Central memory CD8-positive, alpha-beta T cell (primary cell): Measurements from ENCODE around the gene GCNT2.
"Not testable (repeated sequence)": the region's sequence is repeated elsewhere in the genome, so short reads cannot be mapped to it uniquely, and the experiment has no call there.

Source experiments
- ATAC-seq: fragments of 150-1000 bp; cut with Tn5 transposase; replicated peaks from 2 replicates; pipeline ENCODE4 v1.10.0; 2022; ENCODE audit warnings: mild to moderate bottlenecking, moderate FRiP score, moderate number of reproducible peaks; ENCODE audit not compliant: poor library complexity, severe bottlenecking; ENCODE audit errors: extremely low read depth
- DNase-seq, 2 donors: peaks; one replicate each; pipeline ENCODE4 v3.0.0; 2021; ENCODE audit warnings: low spot score in 2 of 2
- H3K27ac Mint-ChIP-seq: one replicate; pipeline ENCODE4 v1.8.0; 2022; ENCODE audit warnings: low read depth, mild to moderate bottlenecking, moderate library complexity, mixed read lengths
- H3K27me3 Mint-ChIP-seq: one replicate; pipeline ENCODE4 v1.8.0; 2022; ENCODE audit warnings: mixed read lengths
- H3K36me3 Mint-ChIP-seq: one replicate; pipeline ENCODE4 v1.8.0; 2022; ENCODE audit warnings: mild to moderate bottlenecking, moderate library complexity, mixed read lengths; ENCODE audit not compliant: insufficient read depth
- H3K4me1 Mint-ChIP-seq: one replicate; pipeline ENCODE4 v1.8.0; 2022; ENCODE audit warnings: mixed read lengths
- H3K4me3 Mint-ChIP-seq: one replicate; pipeline ENCODE4 v1.8.0; 2022; ENCODE audit warnings: mild to moderate bottlenecking, moderate library complexity, mixed read lengths
- H3K9me3 Mint-ChIP-seq: one replicate; pipeline ENCODE4 v1.8.0; 2022; ENCODE audit warnings: mixed read lengths

The GCNT2 gene

DNA sequence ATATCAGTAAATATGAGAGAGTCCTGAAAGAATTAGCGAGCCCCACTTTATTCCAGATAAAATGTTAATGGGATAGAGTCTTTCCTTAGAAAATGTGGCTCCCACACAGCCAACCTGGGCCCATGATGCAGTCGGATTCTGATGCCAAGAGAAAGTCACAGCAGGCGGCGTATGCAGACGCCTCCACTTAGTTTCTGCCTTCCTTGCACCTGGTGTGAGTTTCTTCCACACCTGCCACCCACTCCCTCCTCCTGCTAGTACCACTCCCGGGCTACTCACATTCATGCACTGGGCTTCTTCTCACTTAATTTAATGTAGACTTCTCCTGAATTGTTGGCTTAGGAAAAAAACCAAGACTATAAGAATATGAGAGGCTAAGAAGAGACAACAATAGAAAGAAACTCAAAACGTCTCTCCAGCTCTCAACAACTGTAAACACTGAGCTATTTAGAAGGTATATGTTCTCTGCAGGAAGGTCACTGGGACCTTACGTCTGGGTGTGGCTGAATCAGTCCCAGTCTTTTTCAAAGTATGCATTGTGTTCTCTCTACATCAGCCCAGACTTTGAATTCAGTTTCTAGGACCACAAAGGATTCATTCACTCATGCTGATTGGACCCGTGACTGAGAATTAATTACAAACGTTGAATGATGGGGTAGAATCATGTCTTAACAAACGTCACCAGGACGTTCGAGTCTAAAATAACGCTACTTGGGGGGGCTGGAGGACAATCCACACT lies 70.4 kb downstream of the GCNT2 start:
- H3K27me3 Mint-ChIP-seq: no peaks in the 10 kb centered on the region
- no peak overlapping the region for H3K27ac Mint-ChIP-seq
- no peak for DNase-seq
- no peak overlapping the region for H3K4me3 Mint-ChIP-seq
- H3K9me3 Mint-ChIP-seq: no peaks in the 10 kb centered on the region
- no peaks in the 10 kb centered on the region for H3K4me1 Mint-ChIP-seq
- H3K36me3 Mint-ChIP-seq: no peaks in the 10 kb centered on the region
- ATAC-seq: no peak

DNA sequence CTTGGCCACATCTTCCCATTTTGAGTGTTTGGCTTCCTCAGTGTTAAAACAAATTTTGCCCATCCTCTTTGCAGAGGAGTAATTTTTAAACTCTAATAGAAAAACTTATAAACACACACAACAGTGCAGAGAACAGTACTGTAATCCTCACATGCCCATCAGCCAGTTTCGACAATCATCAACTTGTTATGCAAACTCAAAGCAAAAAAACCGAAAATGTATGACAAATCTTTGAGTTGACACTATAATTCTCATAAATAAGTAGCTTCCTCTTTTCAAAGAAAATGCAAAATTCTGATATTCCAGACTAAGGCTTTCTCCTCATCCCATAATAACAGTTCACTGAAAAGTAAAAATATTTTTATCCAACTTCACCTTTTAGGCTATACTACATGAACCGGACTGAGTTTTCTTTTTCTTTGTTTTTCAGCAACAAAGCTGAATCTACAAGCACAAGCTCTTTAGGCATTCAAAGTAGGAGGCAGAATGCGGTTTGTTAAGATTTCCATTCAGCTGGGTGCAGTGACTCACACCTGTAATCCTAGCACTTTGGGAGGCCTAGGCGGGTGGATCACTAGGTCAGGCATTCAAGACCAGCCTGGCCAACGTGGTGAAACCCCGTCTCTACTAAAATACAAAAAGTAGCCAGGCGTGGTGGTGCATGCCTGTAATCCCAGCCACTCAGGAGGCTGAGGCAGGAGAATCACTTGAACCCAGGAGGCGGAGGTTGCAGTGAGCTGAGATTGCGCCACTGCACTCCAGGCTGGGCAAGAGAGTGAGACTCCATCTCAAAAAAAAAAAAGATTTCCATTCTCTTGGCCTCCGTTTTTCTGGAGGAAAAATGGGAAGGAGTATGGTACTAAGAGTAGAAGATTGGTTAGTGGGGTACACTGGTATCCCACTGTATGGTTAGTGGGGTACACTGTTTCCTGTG lies 74.8 kb downstream of the GCNT2 start:
- Mint-ChIP-seq H3K36me3 (no peaks in the 10 kb centered on the region), H3K4me3 (no peak overlapping the region), H3K4me1 (peaks cover 6% of the 10 kb centered on the region), H3K9me3 (no peaks in the 10 kb centered on the region), H3K27me3 (no peaks in the 10 kb centered on the region), H3K27ac (no peak overlapping the region)
- no peak for DNase-seq
- no peak for ATAC-seq

DNA sequence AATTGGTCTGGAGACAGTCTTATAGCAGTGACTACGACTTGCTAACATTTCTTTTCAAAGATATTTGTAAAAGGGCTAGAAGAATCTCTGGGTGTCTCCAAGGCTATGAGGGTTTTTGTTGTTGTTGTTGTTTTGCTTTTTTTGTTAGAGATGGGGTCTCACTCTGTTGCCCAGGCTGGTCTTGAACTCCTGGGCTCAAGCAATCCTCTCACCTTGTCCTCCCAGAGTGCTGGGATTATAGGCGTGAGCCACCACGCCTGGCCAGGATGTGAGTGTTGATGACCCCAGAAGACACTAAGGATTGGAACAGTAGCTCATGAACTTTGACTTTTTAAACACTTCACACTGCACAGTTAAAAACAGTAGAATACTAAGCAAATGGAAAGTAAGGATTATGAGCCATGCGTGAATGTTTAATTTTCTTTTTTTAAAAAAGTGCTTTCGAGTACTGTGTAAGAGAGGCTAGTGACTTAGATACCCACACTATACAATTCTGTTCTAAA lies 76.4 kb downstream of the GCNT2 start:
- H3K36me3 Mint-ChIP-seq: no peaks in the 10 kb centered on the region
- no peak overlapping the region for H3K4me3 Mint-ChIP-seq
- H3K27me3 Mint-ChIP-seq: no peaks in the 10 kb centered on the region
- no peak for DNase-seq
- H3K27ac Mint-ChIP-seq: no peak overlapping the region
- no peak for ATAC-seq
- H3K9me3 Mint-ChIP-seq: no peaks in the 10 kb centered on the region
- H3K4me1 Mint-ChIP-seq: peaks cover 6% of the 10 kb centered on the region

DNA sequence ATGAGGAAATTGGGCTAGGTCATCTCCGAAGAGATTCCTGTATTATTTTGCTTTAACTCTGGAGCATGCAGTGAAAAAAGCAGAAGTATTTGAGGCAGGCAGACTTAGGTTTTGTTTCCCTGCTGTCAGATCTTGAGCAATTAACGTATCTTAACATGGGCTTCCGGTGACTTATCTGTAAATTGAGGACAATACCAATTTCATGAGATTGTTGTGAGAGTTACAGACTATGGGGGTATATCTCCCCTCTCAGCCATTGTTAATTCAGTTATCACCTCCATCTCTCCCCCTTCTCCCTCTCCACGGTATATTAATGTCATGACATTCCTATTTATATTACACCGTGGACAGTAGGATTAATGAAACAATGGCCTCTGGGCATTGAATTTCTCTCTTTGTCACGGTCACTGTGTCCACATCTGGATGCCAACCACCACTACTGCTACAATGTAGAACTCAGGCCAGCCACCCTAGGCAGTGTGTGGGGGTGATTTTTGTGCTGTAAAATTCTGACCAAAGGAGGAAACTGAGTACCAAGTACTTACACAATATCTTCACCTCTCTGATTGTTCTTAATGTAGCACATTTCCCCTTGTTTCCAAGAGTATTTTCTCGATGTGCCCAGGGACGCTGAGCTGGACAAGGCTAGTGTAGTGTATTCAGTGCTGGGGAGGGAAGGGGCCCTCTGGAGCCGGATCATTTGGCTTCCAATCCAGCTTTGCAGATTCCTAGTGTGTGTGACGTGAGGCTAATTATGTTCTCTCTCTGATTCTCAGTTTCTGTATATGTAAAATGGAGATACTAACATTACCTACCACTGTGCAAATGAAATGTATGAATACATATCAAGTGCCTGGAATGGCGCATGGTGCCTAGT lies 77.2 kb downstream of the GCNT2 start:
- no peak for DNase-seq
- no peaks in the 10 kb centered on the region for H3K36me3 Mint-ChIP-seq
- H3K9me3 Mint-ChIP-seq: no peaks in the 10 kb centered on the region
- no peak for ATAC-seq
- no peak overlapping the region for H3K4me3 Mint-ChIP-seq
- H3K4me1 Mint-ChIP-seq: peaks cover 6% of the 10 kb centered on the region
- H3K27me3 Mint-ChIP-seq: no peaks in the 10 kb centered on the region
- no peak overlapping the region for H3K27ac Mint-ChIP-seq

DNA sequence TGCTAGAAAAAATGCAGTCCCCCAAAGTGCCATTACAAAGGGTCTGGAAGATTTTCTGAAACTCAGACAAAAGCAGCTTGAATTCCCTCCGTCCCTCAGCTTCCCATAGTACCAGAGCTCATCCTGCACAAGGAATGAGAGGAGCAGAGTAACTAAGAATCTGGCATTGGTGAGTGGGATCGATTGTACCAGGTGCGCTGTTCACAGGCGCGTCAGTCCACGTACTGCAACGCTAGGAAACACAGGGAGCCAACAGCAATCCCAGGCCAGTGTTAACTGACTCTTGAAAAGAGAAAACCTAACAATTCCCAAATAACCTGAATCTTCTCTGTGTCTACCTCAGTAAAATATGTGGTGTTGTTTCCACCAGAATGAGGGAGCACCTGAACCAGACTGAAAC lies 77.9 kb downstream of the GCNT2 start:
- no peak for ATAC-seq
- H3K27me3 Mint-ChIP-seq: no peaks in the 10 kb centered on the region
- no peak for DNase-seq
- peaks cover 6% of the 10 kb centered on the region for H3K4me1 Mint-ChIP-seq
- H3K27ac Mint-ChIP-seq: no peak overlapping the region
- H3K4me3 Mint-ChIP-seq: no peak overlapping the region
- H3K9me3 Mint-ChIP-seq: no peaks in the 10 kb centered on the region
- no peaks in the 10 kb centered on the region for H3K36me3 Mint-ChIP-seq

GRCh38 chr6:10600681-10601080 lies 79.5 kb downstream of the GCNT2 start:
- H3K9me3 Mint-ChIP-seq, H3K36me3 Mint-ChIP-seq, DNase-seq, H3K4me1 Mint-ChIP-seq, H3K27ac Mint-ChIP-seq, H3K4me3 Mint-ChIP-seq, H3K27me3 Mint-ChIP-seq, ATAC-seq: not testable (repeated sequence)

DNA sequence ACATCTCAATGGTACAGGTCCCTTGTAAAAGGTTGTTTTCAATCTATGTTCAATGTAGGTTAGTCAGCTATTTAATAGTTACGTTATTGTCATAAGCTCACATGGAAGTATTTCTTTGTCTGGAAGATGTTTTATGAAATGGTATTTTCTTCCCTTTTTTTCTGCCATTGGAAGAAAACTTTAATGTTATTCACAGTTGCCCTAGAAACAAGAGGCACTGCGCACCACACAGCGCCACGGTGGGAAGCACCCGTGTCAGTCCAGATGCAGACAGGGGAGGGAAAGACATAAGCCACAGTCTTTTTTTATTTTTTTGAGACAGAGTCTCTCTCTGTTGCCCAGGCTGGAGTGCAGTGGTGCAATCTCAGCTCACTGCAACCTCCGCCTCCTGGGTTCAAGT lies 82.1 kb downstream of the GCNT2 start:
- Mint-ChIP-seq H3K4me1 (peaks cover 3% of the 10 kb centered on the region), H3K36me3 (no peaks in the 10 kb centered on the region), H3K27ac (no peak overlapping the region), H3K9me3 (no peaks in the 10 kb centered on the region), H3K4me3 (no peak overlapping the region), H3K27me3 (no peaks in the 10 kb centered on the region)
- ATAC-seq (no peak), DNase-seq (no peak)

DNA sequence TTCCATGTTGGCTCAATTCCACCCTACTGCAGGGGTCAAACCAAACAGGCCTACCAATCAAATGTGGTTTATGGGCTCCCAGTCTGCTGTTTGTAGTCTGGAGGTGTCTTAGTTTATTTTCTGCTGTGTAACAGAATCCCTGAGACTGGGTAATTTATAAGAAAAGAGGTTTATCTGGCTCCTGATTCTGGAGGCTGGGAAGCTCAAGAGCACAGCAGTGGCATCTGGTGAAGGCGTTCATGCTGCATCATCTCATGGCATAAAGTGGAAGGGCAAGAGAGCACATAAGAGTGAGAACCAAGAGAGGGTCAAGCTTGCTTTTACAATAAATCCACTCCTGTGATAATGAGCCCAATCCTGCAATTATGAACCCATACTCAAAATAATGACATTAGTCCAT lies 87.9 kb downstream of the GCNT2 start:
- H3K4me1 Mint-ChIP-seq: no peaks in the 10 kb centered on the region
- no peak overlapping the region for H3K27ac Mint-ChIP-seq
- DNase-seq (no peak), ATAC-seq (no peak)
- H3K27me3 Mint-ChIP-seq: no peaks in the 10 kb centered on the region
- H3K4me3 Mint-ChIP-seq: no peak overlapping the region
- H3K9me3 Mint-ChIP-seq: no peaks in the 10 kb centered on the region
- no peaks in the 10 kb centered on the region for H3K36me3 Mint-ChIP-seq

GRCh38 chr6:10610289-10610688 lies 89.1 kb downstream of the GCNT2 start:
- DNase-seq (no peak), ATAC-seq (no peak)
- H3K4me3 Mint-ChIP-seq: no peak overlapping the region
- H3K27me3 Mint-ChIP-seq: no peaks in the 10 kb centered on the region
- H3K4me1 Mint-ChIP-seq: no peaks in the 10 kb centered on the region
- H3K27ac Mint-ChIP-seq: no peak overlapping the region
- H3K9me3 Mint-ChIP-seq: no peaks in the 10 kb centered on the region
- H3K36me3 Mint-ChIP-seq: no peaks in the 10 kb centered on the region

GRCh38 chr6:10612161-10612560 lies 91.0 kb downstream of the GCNT2 start:
- H3K36me3 Mint-ChIP-seq: no peaks in the 10 kb centered on the region
- H3K4me1 Mint-ChIP-seq: no peaks in the 10 kb centered on the region
- H3K27ac Mint-ChIP-seq: no peak overlapping the region
- no peak overlapping the region for H3K4me3 Mint-ChIP-seq
- no peaks in the 10 kb centered on the region for H3K27me3 Mint-ChIP-seq
- H3K9me3 Mint-ChIP-seq: no peaks in the 10 kb centered on the region
- DNase-seq: no peak
- ATAC-seq: no peak

DNA sequence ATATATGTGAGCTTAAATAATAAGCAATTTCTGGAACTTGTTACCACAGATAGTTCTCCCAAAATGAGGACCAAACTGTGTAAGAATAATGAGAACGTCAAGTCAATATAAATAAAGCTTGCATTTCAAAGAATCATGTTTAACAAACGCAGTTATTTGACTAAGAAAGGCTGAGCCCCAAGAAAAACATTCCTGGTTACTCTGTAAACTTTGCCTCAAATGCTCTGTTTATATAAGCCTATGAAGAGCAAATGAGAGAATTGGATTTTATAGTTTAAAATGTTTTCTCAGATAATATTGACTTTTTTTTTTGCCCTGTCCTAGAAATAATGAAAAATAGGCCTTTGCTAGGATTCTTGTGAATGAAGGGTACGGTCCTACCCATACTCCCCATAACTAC lies 91.9 kb downstream of the GCNT2 start:
- H3K27me3 Mint-ChIP-seq: no peaks in the 10 kb centered on the region
- H3K4me1 Mint-ChIP-seq: no peaks in the 10 kb centered on the region
- no peak overlapping the region for H3K4me3 Mint-ChIP-seq
- H3K27ac Mint-ChIP-seq: no peak overlapping the region
- H3K9me3 Mint-ChIP-seq: no peaks in the 10 kb centered on the region
- ATAC-seq: no peak
- no peaks in the 10 kb centered on the region for H3K36me3 Mint-ChIP-seq
- DNase-seq: no peak

DNA sequence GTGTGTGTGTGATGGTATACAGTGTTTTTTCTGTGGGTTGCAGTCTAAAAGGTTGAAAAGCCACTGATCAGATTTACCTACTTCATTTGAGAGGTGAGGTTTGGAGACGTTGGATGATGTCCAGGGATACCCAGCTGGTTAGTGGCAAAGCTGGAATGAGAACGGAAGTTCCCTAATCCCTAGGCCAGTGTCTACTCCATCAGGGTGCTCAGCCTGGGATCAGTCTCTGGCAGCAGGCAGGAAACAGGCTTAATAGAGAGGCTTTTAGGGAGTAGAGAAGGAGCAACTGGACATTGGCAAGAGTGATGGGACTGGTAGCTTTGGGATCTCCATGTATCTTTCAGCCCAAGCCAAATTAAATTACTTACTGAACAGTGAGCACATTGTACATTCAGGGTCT lies 92.6 kb downstream of the GCNT2 start:
- no peak for DNase-seq
- H3K36me3 Mint-ChIP-seq: no peaks in the 10 kb centered on the region
- no peaks in the 10 kb centered on the region for H3K4me1 Mint-ChIP-seq
- no peaks in the 10 kb centered on the region for H3K27me3 Mint-ChIP-seq
- H3K9me3 Mint-ChIP-seq: no peaks in the 10 kb centered on the region
- no peak overlapping the region for H3K4me3 Mint-ChIP-seq
- ATAC-seq: no peak
- no peak overlapping the region for H3K27ac Mint-ChIP-seq
